DMS79 (cell line): ENCODE measurements around the gene STAG3.
"Not testable (repeated sequence)": the region's sequence is repeated elsewhere in the genome, so short reads cannot be mapped to it uniquely, and the experiment has no call there.

ENCODE experiments used
- DNase-seq: peaks from one replicate; lab custom pipeline; 2025; lab: John Stamatoyannopoulos, UW

The STAG3 gene

DNA sequence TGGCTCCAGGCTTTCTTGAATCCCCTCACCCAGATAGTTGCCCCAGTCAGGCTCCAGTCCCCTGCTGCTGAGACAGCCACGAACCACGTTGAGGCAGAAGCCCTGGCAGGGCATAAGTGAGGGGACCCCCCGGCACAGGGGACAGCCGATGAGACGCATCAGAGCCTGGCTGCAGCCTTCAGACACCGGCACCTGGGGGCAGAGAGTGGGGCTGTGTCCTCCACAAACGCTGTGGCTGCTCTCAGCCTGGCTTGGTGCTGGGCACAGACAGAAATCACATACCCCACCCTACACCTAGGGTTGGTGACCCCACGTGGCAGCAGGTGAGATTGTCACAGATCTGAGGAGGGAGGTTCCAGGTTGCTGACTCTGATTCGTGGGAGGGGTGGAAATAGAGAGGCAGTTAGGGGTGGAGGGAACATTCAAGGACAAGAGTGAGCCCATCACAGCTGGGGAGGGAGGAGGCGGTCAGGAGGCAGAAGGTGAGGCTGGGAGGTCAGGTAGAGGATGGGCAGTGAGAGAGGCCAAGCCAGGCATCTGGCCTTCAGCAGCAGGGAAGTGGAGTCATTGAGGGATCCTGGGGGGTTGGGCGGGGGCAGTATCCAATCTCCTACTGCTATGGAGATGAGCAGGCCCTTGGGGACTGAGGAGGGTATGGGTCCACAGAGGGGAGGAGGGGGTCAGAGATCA is 3.8 kb upstream of the STAG3 start:
- no peak for DNase-seq

DNA sequence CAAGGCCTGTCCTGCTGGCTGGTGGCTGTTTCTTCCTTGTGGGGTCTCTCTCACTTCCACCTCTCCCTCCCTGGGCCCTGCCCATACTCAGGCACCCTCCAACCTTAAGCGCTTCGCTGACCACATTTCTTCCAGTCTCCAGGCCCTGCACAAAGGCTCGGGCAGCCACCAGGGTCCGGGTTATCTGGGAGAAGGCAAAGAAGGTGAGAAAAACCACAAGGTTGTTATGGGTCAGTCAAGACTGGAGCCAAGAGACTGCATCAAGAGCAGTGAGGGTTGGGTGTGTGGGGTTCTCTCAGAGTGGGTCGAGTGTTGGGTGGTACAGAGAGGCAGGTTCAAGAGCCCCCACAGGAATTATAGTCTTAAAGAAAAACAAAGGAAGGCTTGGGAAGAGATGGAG is 3.1 kb upstream of the STAG3 start:
- no peak for DNase-seq

DNA sequence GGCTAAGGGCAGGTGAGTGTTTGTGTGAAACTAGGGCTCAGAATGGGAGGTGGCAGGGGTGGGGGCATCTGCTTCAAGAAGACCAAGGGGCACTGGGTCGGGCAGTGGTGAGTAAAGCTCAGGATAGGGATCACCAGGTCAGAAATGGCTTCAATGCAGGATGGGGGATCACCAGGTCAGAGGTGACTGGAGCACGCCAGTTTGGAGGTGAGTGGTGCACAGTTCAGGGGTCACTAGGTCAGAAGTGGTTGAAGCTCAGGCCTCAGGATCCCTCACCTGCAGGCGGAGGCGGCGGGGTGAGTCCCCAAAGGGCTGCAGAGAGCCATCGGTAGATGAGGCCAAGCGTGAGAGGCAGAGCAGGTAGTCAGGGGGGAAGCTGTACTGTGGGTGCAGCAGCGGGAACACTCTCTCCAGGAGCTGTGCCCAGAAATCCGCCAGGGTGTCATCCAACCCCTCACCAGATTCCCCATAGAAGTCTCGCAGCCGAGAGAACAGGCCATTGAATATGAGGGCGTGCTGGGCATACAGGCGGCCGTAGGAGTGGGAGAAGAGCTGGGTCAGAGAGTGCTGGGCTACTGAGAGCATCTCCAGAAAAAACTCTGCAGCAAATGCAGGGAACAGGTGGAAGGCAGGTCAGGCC is 2.3 kb upstream of the STAG3 start:
- DNase-seq: no peak

DNA sequence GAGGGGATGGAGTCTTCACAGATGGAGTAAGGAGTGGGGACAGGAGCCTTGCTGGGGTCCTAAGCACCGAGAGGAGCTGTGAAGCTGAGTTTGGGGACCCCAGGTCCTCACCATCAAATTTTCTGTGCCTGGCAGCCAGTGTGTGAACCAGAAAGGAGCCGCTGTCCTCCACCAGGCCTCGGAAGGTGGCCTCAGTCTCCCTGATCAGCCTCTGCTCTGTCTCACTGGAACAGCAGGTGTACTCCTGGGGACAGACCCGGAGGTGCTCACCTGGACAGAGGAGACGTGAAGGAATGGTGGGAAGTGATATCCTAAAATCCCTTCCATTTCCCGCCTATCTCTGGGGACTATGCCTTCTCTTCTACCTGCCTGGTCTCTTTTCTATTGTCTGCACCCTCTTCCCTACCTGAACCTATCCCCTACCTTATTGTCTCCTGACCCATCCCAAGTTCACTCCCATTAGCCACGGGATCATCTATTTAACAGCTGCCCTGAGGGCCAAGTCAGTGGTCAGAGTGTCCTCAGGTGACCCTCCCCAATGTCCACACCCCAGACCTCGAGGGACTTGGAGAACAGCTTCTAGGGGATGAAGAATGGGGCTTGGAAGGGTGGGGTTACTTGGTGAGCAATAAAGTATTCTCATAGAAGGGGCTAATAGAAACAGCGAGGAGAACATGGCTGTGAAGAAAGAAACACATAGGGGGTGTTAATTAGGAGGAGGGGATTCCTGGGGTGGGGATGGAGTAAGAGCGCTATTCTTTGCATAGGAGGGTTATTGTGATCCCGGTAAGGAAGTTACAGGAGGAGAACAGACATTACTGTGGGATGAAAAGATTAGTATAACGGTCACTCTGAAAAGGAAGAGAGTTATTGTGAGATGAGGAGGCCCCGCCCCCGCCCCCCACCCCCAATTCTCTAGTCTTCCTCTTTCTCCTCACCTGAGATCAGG is 1.3 kb upstream of the STAG3 start:
- no peak for DNase-seq

DNA sequence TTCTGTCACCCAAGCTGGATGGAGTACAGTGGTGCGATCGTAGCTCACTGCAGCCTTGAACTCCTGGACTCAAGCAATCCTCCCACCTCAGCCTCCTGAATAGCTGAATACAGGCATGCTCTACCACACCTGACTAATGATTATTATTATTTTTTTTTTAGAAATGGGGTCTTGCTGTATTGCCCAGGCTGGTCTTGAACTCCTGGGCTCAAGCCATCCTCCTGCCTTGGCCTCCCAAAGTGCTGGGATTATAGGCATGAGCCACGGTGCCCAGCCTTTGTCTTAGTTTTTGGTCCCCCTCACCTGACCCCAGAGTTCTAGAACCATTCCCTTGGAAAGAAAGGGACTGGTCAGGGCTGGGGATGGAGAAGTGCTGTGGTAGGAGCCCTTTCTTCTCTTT is 2.4 kb downstream of the STAG3 start:
- DNase-seq: not testable (repeated sequence)

DNA sequence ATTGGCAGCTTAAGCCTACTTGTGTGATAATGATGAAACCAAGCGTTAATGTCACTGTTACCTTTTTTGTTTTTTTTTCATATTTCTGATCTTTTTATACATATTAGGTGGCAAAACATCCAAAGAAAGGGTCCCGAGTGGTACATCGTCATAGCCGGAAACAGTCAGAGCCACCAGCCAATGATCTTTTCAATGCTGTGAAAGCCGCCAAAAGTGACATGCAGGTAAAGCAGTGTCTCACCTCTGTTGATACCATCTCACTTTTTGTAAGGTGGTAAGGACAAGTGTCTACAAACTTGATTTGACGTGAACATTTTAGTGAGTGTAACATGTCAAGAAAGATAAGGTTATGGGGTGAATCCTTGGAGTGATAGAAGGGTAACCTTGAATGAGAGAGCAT is 4.9 kb downstream of the STAG3 start:
- not testable (repeated sequence) for DNase-seq

DNA sequence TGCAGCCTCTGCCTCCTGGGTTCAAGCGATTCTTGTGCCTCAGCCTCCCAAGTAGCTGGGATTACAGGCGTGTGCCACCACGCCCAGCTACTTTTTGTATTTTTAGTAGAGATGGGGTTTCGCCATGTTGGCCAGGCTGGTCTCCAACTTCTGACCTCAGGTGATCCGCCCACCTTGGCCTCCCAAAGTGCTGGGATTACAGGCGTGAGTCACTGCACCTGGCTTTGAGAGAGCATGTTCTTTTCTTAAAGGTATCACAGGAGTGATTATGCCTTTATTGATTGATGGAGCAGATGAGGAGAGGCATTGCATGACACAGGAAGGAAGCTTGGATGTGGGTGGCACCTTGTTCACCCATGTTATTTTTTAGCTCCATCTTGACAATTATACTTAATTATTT is 5.4 kb downstream of the STAG3 start:
- not testable (repeated sequence) for DNase-seq

DNA sequence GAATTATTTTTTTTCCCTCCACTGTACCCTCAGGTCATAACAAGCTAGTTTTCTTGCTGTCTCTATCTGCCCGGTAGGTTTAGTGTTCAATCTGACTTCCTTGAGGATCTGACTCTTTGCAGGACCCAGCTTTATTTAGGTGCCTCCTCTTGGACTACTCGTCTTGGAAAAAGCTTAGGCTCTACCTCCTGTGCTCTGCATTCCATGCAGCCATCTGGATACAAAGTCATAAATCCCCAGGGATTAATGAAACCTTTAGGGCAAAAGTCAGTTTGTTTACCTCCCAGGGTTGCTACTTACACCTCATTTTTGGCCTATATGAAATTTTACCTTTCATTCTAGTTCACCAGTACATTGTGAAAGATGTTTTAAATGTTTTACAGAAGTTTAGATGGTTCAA is 8.0 kb downstream of the STAG3 start:
- no peak for DNase-seq

DNA sequence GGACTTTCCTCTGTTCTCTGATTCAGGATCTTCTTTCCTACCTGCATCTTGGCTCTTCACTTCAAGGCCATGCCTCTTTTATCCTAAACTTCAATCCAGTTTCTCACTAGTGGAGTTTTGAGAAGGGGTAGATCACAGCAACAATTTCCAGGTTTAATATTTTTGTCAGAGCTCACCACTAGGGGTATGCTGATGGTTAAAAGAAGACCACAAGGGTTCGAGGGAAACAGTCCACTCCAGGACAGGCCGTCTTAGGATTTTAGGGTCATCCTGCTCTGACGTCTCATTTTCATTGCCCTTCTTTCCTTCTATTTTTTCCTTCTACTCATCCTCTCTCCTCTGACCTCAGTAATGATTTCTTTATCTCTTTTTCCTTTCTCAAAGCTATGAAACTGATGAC is 11.3 kb downstream of the STAG3 start:
- no peak for DNase-seq

DNA sequence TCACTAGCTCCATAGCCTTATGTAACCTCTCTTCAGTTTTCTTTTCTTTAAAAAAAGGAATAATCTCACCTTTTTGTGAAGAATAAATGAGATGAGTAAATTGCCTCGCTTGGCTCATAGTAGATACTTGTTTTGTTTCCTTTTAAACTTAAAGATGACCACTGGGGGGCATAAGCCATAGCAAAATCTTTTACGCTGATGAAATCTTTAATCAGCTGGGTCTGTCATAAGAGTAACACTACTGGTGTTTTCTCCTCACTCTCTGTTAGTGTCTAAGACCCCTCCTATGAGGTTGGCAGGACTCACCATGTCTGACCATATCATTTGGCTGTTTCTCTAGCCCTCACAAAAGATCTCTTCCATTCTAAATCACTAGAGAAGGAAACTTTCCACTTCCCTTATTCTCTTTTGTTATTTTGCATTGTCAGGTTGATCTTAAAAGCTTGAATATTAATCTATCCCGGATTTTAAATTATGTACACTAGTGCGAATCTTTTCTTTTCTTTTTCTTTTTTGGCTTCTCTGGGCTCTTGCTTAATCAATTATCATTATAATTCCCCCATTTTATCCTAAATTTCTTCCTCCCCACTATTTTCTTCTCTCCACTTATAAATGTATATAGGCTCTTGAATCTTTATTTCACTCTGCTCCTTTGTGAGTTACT is 12.5 kb downstream of the STAG3 start:
- DNase-seq: no peak

DNA sequence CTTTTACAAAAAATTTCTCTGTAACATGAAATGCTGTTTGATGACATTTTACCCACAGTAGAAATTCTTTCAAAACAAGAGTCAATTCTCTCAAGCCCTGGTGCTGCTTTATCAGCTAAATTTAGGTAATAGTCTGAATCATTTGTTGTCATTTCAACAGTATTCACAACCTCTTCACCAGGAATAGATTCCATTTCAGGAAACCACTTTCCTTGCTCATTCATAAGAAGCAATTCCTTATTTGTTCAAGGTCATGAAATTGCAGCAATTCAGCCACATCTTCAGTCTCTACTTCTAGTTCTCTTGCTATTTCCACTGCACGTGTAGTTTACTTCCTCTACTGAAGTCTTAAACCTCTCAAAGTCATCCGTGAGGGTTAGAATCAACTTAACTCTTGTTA is 14.1 kb downstream of the STAG3 start:
- DNase-seq: no peak

DNA sequence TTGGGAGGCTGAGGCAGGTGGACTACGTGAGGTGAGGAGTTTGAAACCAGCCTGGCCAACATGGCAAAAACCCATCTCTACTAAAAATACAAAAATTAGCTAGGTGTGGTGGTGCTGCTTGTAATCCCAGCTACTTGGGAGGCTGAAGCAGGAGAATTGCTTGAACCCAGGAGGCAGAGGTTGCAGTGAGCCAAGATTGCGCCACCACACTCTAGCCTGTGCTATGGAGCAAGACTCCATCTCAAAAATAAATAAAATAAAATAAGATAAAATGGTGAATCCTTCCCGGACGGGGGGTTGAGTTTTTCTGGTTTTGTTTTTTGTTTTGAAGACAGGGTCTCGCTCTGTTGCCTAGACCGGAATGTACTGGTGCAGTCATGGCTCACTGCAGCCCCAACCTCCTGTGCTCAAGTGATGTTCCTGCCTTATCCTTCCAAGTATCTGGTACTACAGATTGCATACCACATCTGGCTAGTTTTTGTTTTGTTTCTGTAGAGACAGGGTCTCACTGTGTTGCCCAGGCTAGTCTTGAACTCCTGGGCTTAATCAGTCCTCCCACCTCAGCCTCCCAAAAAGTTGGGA is 14.7 kb downstream of the STAG3 start:
- DNase-seq: not testable (repeated sequence)

DNA sequence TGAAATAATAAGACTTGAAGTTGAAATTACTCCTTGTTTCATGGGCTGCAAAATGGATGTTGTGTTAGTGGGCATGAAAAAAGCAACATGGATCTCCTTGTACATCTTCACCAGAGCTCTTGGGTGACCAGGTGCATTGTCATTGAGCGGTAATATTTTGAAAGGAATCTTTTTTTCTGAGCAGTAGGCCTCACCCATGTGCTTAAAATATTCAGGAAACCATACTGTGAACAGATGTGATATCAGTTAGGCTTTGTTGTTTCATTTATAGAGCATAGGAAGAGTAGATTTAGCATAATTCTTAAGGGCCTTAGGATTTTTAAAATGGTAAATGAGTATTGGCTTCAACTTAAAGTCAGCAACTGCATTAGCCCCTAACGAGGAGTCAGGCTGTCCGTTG is 15.3 kb downstream of the STAG3 start:
- no peak for DNase-seq

DNA sequence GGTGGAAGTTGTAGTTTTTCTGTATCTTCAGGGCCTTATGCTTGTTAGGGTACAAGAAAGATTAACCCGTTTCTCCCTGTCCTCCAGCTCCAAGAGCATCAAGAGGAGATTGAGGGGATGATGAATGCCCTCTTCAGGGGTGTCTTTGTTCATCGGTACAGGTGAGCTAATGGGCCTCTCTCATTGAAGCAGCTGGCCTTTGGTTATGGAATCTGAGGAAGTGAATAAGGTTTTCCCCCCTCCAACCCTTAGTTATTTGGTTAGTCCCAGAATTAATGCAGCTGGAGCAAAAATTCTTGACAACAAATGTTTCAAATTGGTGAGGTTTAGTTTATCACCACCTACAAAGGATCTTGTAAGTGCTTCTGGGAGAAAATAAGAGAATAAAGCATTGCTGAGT is 17.5 kb downstream of the STAG3 start:
- no peak for DNase-seq

DNA sequence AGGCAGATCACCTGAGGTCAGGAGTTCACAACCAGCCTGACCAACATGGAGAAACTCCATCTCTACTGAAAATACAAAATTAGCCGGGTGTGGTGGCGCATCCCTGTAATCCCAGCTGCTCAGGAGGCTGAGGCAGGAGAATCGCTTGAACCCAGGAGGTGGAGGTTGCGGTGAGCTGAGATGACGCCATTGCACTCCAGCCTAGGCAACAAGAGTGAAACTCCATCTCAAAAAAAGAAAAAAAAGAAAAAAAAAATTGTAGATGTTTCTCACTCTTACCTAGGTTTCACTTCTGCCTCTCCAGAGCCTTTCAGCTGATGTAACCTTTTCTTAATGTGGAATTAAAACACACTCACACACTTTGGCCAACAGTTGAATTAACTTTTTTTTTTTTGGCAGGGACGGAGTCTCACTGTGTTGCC is 18.2 kb downstream of the STAG3 start:
- DNase-seq: not testable (repeated sequence)

DNA sequence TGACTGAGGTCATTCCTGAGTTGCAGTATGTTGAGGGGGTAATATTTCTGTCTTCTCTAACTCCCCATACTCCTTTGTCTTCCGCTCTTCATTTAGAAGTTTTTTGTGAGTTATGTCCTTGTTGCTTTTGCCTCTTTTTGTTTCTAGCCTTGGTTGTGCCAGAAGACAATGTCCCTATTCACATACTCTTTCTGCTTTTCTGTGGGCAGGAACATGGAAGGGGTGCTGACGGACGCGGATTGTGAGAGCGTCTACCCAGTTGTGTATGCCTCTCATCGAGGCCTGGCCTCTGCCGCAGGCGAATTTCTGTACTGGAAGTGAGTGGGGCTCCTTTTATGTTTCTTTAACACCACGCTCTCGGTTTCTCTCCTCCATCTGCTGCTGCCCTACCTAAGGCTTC is 20.5 kb downstream of the STAG3 start:
- no peak for DNase-seq

DNA sequence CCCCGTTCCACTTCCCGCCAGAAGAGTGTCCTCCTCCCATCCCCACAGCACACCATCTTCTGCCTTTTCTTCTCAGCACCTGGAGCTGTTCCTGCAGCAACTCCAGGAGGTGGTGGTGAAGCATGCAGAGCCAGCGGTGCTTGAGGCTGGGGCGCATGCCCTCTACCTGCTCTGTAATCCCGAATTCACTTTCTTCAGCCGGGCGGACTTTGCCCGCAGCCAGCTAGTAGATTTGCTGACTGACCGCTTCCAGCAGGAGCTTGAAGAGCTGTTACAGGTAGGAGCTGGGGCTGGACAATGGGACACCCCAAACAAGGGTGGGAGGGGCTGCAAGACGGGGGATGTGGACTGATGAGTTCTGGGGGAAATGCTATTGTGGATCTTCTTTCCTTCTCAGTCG is 23.0 kb downstream of the STAG3 start:
- no peak for DNase-seq

DNA sequence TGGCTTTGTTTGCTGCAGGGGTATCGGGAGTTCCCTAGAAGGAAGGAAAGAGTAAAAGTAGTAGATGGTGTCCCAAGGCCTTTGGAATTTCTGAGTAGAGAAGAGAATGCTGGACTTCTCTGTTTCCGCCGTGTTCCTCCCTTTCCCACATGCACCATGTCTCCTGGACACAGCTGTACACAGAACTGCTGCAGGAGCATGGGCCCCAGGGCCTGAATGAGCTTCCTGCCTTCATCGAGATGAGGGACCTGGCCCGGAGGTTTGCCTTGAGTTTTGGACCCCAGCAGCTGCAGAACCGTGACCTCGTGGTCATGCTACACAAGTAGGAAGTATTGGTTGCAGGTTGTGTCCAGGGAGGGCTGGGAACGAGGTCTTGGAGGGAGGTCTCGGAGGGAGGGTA is 26.7 kb downstream of the STAG3 start:
- DNase-seq: no peak

DNA sequence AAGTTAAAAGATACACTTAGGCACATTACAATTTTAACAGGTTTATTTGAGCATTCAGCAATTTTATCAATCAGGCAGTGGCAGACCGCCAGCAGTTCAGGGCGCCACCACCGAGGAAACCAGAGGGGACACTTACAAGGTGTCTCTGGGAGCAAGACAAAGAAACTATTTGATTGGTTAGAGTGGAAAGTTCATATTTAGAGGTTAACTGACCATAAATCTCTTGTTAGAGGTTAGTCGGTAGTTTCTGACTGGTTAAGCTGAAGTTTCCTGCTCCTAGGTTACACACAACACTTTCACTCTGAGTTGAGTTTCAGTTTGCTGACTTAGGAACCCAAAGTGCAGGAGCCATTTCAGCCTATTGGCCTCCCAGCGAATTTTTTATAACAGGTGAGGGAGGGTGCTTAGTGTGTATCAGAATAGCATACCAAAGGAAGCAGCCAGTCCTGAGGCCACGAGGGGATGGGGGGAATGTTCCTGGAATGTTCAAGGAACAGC is 31.2 kb downstream of the STAG3 start:
- DNase-seq: no peak

DNA sequence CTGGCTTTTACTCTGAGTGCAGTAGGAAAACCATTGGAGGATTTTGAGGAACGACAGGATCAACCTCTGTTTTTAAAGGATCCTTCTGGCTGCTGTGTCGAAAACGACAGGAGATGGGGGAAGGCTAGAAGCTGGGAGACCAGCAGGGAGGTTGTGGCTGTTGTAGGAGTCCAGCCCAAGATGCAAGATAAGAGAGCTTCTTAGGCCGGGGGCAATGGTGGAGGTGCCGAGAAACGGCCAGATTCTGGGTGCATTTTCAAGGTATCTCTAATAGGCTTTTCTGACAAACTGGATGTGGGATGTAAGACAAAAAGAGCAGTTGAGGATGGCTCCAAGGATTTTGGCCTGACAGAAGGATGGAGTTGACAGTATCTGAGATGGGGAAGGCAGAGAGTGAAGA is 31.8 kb downstream of the STAG3 start:
- DNase-seq: no peak

DNA sequence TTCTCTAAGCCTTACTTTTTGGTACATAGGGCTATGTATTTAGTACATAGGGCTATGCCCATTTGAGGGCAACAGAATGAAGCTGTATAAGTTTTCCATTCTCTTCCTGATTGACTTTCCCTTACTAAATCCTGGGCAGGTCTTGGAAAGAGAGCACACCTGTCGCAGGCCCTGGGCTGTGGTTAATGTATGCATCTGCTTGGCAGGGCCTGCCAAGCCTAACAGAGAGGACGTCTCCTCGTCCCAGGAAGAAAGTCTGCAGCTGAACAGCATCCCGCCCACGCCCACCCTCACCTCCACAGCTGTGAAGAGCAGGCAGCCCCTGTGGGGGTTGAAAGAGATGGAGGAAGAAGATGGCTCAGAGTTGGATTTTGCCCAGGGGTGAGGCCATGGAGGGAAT is 33.1 kb downstream of the STAG3 start:
- DNase-seq: no peak

DNA sequence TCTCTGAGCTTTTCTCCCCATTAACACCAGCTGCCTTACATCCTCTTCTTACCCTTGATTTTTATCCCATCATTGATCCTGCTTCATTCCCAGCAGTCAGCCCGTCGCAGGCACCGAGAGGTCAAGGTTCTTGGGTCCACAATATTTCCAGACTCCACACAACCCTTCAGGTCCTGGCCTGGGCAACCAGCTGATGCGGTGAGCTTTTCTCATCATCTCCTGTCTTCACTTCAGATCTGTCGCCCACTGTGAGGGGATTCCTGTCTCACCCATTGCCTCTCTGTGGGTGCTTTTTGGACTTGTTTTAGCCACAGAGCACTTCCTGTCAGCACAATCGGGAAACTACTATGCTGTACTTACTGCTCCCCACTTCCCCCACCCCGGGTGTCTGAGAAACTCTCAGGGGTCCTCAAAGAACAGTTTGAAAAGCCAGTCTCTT is 33.6 kb downstream of the STAG3 start:
- DNase-seq: no peak
